Naive B cell (primary cell): ENCODE data around the gene BRI3BP. TPM values are rescaled to one million over a fixed set of nuclear protein-coding genes. Genes with fewer than 3 reads are reported as not detected.
"Not testable (repeated sequence)": the region's sequence is repeated elsewhere in the genome, so short reads cannot be mapped to it uniquely, and the experiment has no call there.

ENCODE experiments used
- ATAC-seq, 2 donors: fragments of 150-1000 bp; cut with Tn5 transposase; 2 replicates each; pipeline ENCODE4 v1.10.0; 2021; ENCODE audit warnings: low read depth in 2 of 2, mild to moderate bottlenecking in 2 of 2, moderate library complexity in 2 of 2
- DNase-seq: peaks from one replicate; pipeline ENCODE4 v3.0.0; 2022
- H3K27ac Mint-ChIP-seq, 6 donors: one replicate each; pipeline ENCODE4 v1.8.0; 2020 to 2022; ENCODE audit warnings: mild to moderate bottlenecking in 6 of 6, mixed read lengths in 6 of 6, moderate library complexity in 5 of 6, inconsistent platforms in 2 of 6
- H3K27me3 Mint-ChIP-seq, 3 donors: one replicate each; pipeline ENCODE4 v1.8.0; 2021 to 2022; ENCODE audit warnings: mixed read lengths in 3 of 3, mild to moderate bottlenecking in 1 of 3
- H3K36me3 Mint-ChIP-seq, 2 donors: one replicate each; pipeline ENCODE4 v1.8.0; 2020 to 2022; ENCODE audit warnings: mixed read lengths in 2 of 2, inconsistent platforms in 1 of 2, mild to moderate bottlenecking in 1 of 2
- H3K4me1 Mint-ChIP-seq, 3 donors: one replicate each; pipeline ENCODE4 v1.8.0; 2020 to 2022; ENCODE audit warnings: mixed read lengths in 3 of 3, inconsistent platforms in 1 of 3, mild to moderate bottlenecking in 1 of 3, moderate library complexity in 1 of 3
- H3K4me3 Mint-ChIP-seq, 8 donors: one replicate each; pipeline ENCODE4 v1.8.0; 2020 to 2022; ENCODE audit warnings: mild to moderate bottlenecking in 8 of 8, mixed read lengths in 8 of 8, moderate library complexity in 8 of 8, inconsistent platforms in 2 of 8
- H3K9me3 Mint-ChIP-seq, 7 donors: one replicate each; pipeline ENCODE4 v1.8.0; 2020 to 2022; ENCODE audit warnings: mixed read lengths in 7 of 7, mild to moderate bottlenecking in 5 of 7, inconsistent platforms in 2 of 7, moderate library complexity in 1 of 7
- polyA plus RNA-seq, 6 donors: library from polyadenylated mRNA; unstranded; fragments of 300-500 nt; fragmentation: Illumina TruSeq; gene quantifications; one replicate each; pipeline ENCODE4 v1.2.3, GENCODE V29; 2021; ENCODE audit warnings: low read depth in 6 of 6

BRI3BP gene
- polyA plus RNA-seq, 6 donors from 2014 or later: 4.0 to 12.1 (median 9.2) TPM

DNA sequence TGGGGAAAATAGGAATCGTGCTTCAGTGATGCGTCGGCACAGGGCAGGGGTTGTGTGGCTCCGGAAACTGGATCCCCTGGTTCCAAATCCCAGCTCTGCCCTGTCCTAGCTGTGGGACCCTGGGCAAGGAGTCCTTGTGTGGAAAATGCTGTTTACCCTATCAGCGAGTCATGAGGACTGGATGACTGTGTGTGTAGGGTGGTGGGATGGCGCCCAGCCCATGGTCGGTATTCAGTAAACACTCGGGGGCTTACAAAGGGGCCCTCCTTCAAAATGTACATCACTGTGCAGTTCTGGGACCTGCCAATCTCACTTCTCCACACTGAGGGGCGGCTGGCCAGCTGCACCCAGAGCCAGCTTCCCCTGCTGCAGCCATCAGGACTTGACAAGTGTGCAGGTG is 24.4 kb downstream of the BRI3BP start:
- H3K27me3 Mint-ChIP-seq: no peaks in the 10 kb centered on the region
- ATAC-seq: no peak
- H3K36me3 Mint-ChIP-seq: peaks cover 5 to 15% of the 10 kb centered on the region in 2 donors
- H3K4me1 Mint-ChIP-seq: peaks cover 0 to 8% (median 7%) of the 10 kb centered on the region in 3 donors
- no peak overlapping the region for H3K4me3 Mint-ChIP-seq
- no peak for DNase-seq
- H3K27ac Mint-ChIP-seq: peak overlapping the region in 1 of 6 donors; percentile 18
- peaks cover 0 to 2% (median 0%) of the 10 kb centered on the region in 7 donors for H3K9me3 Mint-ChIP-seq

DNA sequence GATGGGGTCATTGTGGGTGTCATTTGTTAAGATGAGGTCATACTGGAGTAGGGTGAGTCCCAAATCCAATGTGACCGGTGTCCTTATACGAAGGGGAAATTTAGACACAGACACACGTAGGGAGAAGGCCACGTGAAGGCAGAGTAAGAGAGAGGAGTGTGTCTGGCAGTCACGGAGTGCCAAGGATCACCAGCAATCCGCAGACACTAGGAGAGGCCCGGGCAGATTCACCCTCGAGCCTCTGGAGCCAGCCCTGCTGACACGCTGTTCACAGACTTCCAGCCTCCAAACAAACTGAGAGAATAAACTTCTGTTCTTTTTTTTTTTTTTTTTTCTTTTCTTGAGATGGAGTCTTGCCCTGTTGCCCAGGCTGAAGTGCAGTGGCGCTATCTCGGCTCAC is 24.9 kb downstream of the BRI3BP start:
- H3K27ac Mint-ChIP-seq: peak overlapping the region in 2 of 6 donors; percentile 29 to 56
- peaks cover 0 to 6% (median 0%) of the 10 kb centered on the region in 7 donors for H3K9me3 Mint-ChIP-seq
- no peak for ATAC-seq
- DNase-seq: no peak
- H3K4me1 Mint-ChIP-seq: peaks cover 0 to 8% (median 7%) of the 10 kb centered on the region in 3 donors
- H3K4me3 Mint-ChIP-seq: no peak overlapping the region
- no peaks in the 10 kb centered on the region for H3K27me3 Mint-ChIP-seq
- H3K36me3 Mint-ChIP-seq: peaks cover 5 to 15% of the 10 kb centered on the region in 2 donors

DNA sequence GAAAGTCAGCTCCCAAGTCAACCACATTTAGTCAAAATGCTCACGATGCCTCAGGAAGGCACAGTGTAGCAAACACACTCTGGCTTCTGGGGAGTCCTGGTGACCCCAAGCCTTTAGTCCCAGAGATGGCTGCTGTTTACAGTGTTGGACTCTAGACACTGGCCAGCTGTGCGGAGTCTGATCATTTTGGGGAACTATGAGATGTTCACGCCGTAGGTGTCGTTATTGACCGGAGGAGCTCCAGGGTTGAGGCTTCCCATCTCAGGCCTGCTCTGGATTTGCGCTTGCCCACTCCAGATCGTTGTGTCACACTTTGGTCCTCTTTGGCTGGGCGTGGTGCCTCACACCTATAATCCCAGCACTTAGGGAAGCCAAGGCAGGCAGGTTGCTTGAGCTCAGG is 27.7 kb downstream of the BRI3BP start:
- H3K4me1 Mint-ChIP-seq: peaks cover 0 to 8% (median 3%) of the 10 kb centered on the region in 3 donors
- no peak for ATAC-seq
- H3K27me3 Mint-ChIP-seq: no peaks in the 10 kb centered on the region
- peaks cover 0 to 6% (median 0%) of the 10 kb centered on the region in 7 donors for H3K9me3 Mint-ChIP-seq
- H3K4me3 Mint-ChIP-seq: peak overlapping the region in 1 of 8 donors; percentile 44
- DNase-seq: no peak
- H3K27ac Mint-ChIP-seq: no peak overlapping the region
- peaks cover 8 to 9% of the 10 kb centered on the region in 2 donors for H3K36me3 Mint-ChIP-seq

DNA sequence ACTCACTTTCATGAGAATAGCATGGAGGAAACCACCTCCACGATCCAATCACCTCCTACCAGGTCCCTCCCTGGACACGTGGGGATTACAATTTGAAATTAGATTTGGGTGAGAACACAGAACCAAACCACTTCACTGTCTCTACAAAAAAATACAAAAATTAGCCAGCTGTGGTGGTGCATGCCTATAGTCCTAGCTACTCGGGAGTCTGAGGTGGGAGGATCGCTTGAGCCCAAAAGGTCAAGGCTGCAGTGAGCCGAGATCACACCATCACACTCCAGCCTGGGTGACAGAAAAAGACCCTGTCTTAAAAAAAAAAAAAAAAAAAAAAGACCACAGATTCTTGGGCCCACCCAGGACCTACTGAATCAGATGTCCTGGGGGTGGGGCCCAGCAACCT is 28.3 kb downstream of the BRI3BP start:
- H3K36me3 Mint-ChIP-seq: peaks cover 8 to 9% of the 10 kb centered on the region in 2 donors
- peaks cover 0 to 8% (median 3%) of the 10 kb centered on the region in 3 donors for H3K4me1 Mint-ChIP-seq
- H3K27me3 Mint-ChIP-seq: no peaks in the 10 kb centered on the region
- ATAC-seq (no peak), DNase-seq (no peak)
- peaks cover 0 to 6% (median 0%) of the 10 kb centered on the region in 7 donors for H3K9me3 Mint-ChIP-seq
- H3K4me3 Mint-ChIP-seq: no peak overlapping the region
- H3K27ac Mint-ChIP-seq: no peak overlapping the region

DNA sequence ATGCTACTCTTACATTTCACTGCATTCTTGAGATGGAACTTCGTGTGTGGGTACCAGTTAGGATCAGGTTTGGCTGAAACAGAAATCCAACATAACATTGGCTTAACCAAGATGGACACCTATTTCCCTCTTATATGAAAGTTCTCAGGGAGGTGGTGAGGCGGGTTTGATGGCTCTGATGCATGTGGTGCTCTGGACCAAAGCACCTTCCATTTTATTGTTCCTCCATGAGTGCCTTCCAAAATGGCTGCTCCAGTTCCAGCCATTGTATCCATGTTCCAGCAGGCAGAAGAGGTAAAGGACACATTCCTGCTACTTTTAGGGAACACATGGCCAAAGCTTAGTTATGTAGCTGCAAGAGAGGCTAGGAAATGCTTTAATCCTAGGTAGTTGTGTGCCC is 29.6 kb downstream of the BRI3BP start:
- Mint-ChIP-seq H3K27me3 (no peaks in the 10 kb centered on the region), H3K9me3 (peaks cover 0 to 6% (median 0%) of the 10 kb centered on the region in 7 donors), H3K36me3 (peaks cover 6 to 9% of the 10 kb centered on the region in 2 donors), H3K27ac (no peak overlapping the region), H3K4me1 (peaks cover 0 to 8% (median 3%) of the 10 kb centered on the region in 3 donors), H3K4me3 (no peak overlapping the region)
- no peak for DNase-seq
- no peak for ATAC-seq

DNA sequence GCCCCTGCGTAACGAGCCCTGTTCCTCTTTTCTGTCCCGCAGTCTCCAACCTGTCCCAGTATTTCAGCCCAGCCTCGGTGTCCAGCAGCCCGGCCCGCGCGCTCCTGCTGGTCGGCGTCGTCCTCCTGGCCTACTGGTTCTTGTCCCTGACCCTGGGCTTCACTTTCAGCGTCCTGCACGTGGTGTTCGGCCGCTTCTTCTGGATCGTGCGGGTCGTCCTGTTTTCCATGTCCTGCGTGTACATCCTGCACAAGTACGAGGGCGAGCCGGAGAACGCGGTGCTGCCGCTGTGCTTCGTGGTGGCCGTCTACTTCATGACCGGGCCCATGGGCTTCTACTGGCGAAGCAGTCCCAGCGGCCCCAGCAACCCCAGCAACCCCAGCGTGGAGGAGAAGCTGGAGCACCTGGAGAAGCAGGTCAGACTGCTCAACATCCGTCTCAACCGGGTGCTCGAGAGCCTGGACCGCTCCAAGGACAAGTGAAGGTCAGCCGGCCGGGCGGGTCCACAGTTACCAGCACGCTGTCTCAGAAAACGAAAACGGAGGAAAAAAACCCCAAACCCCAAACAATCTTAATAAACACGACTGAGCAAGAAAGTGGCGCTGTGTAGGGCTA is 31.6 kb downstream of the BRI3BP start:
- peaks cover 0 to 4% (median 3%) of the 10 kb centered on the region in 3 donors for H3K4me1 Mint-ChIP-seq
- peaks cover 0 to 9% of the 10 kb centered on the region in 2 donors for H3K36me3 Mint-ChIP-seq
- H3K27ac Mint-ChIP-seq: peak overlapping the region in 3 of 6 donors; percentile 27 to 75 (median 47)
- H3K27me3 Mint-ChIP-seq: no peaks in the 10 kb centered on the region
- DNase-seq (no peak), ATAC-seq (no peak)
- H3K9me3 Mint-ChIP-seq: peaks cover 0 to 6% (median 0%) of the 10 kb centered on the region in 7 donors
- H3K4me3 Mint-ChIP-seq: no peak overlapping the region

DNA sequence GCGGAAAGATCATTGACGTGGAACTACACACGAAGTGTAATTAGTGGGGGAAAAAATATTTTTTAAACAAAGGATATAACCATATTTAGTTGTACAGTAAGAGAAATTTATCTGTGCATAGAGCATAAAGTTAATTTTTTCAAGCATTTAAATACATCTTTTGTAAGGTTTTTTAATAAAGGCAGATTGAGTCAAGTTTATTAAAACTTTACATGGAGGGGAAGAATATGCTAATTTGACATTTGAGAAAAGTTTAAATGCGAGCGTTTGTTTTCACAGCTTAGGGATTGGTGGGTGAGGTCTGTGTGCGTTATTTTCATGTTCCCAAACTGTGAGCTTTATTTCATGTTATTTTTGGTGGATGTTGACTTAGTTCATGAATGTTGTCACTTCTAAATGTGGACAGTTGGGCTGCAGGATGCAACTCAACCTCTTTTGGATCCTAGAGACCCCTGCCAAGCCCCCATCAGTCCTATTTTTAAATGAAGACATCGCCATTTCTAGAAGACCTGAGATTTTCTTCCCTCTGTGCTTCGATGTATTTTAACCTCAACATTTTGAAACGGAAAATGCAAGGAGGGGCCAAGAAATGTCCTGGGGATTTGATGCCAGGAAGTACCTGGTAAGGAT is 32.3 kb downstream of the BRI3BP start:
- H3K27ac Mint-ChIP-seq: no peak overlapping the region
- no peak overlapping the region for H3K4me3 Mint-ChIP-seq
- ATAC-seq (no peak), DNase-seq (no peak)
- H3K36me3 Mint-ChIP-seq: peaks cover 0 to 9% of the 10 kb centered on the region in 2 donors
- H3K9me3 Mint-ChIP-seq: peaks cover 0 to 6% (median 0%) of the 10 kb centered on the region in 7 donors
- no peaks in the 10 kb centered on the region for H3K27me3 Mint-ChIP-seq
- H3K4me1 Mint-ChIP-seq: peaks cover 0 to 4% (median 3%) of the 10 kb centered on the region in 3 donors

DNA sequence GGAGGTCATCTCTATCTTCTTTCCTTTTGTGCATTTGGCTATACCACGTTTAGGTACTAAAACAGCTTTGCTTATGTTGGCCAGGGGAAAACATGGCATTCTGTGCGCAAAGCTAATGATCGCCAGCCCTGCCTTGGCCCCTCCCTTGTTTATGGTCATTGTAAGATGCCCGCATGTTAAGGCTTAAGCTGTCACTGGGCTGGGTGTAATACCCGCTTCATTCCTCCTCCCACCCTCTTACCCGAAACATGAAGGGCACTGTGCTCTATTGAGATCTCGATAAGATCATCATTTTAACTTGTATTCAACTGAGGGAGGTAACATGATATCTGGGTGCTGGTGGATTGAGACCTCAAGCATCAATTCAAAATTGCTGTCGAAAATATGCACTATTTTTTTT is 34.7 kb downstream of the BRI3BP start:
- Mint-ChIP-seq H3K4me1 (peaks cover 0 to 3% (median 2%) of the 10 kb centered on the region in 3 donors), H3K4me3 (no peak overlapping the region), H3K9me3 (peaks cover 0 to 2% (median 0%) of the 10 kb centered on the region in 7 donors), H3K27ac (no peak overlapping the region), H3K27me3 (no peaks in the 10 kb centered on the region), H3K36me3 (peaks cover 0 to 9% of the 10 kb centered on the region in 2 donors)
- DNase-seq: no peak
- ATAC-seq: no peak

DNA sequence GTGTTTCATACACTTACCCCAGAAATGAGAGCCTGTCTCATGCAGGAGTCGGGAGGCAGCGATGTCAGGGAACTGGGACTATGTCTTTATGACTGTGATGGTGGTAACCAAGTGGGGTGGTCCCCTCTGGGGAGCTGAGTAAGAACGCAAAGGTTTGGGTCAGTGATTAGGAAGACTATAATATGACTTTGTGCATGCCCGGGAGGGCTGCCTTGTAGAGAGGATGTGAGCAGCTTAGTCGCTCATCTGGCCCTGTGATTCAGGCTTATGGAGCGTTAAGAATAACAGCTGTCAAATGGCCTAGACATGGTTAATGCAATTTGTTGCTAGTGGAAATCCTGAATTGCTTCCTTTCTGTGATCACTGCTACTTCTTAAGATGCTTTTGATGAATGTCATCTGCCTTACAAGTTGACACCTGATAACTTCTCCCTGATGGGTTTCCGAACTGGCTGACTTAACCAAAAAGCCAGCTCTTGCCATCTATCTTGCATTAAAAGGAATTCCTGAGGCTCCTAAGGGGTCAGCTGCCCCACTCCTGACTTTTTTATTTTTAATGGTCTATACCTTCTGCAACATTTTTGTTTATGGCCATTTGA is 36.4 kb downstream of the BRI3BP start:
- Mint-ChIP-seq H3K4me3 (no peak overlapping the region), H3K9me3 (peaks cover 0 to 3% (median under 1%) of the 10 kb centered on the region in 7 donors), H3K4me1 (peaks cover 0 to 3% (median 2%) of the 10 kb centered on the region in 3 donors), H3K27ac (peak overlapping the region in 2 of 6 donors; percentile 48), H3K36me3 (peaks cover 0 to 9% of the 10 kb centered on the region in 2 donors), H3K27me3 (no peaks in the 10 kb centered on the region)
- ATAC-seq (no peak), DNase-seq (no peak)

DNA sequence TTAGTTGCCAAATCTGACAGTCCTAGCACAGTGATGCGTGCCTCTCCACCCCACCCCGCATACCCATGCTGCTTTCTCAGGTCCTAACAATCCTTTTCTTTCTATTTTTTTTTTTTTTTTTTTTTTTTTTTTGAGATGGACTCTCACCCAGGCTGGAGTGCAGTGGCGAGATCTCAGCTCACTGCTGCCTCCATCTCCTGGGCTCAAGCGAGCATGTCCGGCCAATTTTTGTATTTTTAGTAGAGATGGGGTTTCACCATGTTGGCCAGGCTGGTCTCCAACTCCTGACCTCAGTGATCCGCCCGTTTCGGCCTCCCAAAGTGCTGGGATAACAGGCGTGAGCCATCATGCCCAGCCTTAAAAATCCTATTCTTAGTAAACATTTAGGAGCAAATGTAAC is 38.0 kb downstream of the BRI3BP start:
- H3K36me3 Mint-ChIP-seq, H3K4me3 Mint-ChIP-seq, DNase-seq, ATAC-seq, H3K9me3 Mint-ChIP-seq, H3K4me1 Mint-ChIP-seq, H3K27me3 Mint-ChIP-seq: not testable (repeated sequence)
- H3K27ac Mint-ChIP-seq: peak overlapping the region in 1 of 6 donors; percentile 47

DNA sequence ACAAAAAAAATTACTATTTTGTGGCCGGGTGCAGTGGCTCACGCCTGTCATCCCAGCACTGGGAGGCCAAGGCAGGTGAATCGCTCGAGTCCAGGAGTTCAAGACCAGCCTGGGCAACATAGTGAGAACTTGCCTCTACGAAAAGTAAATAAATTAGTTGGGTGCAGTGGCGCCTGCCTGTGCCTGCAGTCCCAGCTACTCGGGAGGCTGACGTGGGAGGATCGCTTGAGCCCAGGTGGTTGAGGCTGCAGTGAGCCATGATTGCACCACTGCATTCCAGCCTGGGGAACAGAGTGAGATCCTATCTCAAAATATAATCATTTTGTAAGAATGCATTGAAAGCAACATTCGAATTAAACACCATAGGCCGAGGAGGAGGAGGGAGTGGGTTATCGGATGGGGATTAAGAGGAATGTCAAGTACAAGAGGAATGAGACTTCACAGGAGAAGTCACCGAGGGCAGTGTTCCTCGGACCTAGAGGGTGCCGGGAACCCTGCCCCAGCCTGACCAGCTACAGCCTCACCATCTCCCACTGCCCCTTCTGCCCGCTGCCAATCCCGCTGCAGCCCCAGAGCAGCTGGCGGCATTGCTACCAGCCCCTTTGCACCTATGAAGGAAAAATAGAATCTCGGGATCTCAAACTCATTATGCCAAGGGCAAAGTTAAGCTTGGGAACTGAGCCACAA is 39.2 kb downstream of the BRI3BP start:
- no peak for ATAC-seq
- Mint-ChIP-seq H3K9me3 (peaks cover 0 to 3% (median 3%) of the 10 kb centered on the region in 7 donors), H3K27me3 (no peaks in the 10 kb centered on the region), H3K36me3 (no peaks in the 10 kb centered on the region), H3K4me3 (peak overlapping the region in 1 of 8 donors; percentile 69), H3K27ac (no peak overlapping the region), H3K4me1 (peaks cover 0 to 3% (median 2%) of the 10 kb centered on the region in 3 donors)
- no peak for DNase-seq

DNA sequence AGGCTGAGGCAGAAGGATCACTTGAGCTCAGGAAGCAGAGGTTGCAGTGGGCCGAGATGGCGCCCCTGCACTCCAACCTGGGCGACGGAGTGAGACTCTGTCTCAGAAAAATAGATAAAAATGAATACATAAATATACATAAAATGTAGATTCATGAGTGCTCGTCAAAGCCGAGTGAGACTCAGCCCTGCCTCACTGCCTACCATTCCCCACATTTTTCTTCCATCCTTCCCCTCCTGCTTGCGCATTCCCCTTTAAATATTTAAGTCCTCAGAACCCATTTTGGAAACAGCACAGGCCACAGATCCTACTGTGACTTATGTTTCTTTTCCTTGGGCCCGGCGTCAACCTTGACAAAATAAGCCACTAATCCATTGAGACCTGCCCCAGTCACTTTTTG is 39.8 kb downstream of the BRI3BP start:
- no peak overlapping the region for H3K4me3 Mint-ChIP-seq
- H3K27ac Mint-ChIP-seq: peak overlapping the region in 4 of 6 donors; percentile 0 to 87 (median 40)
- no peaks in the 10 kb centered on the region for H3K36me3 Mint-ChIP-seq
- peaks cover 0 to 3% (median 2%) of the 10 kb centered on the region in 3 donors for H3K4me1 Mint-ChIP-seq
- peaks cover 0 to 3% (median 3%) of the 10 kb centered on the region in 7 donors for H3K9me3 Mint-ChIP-seq
- DNase-seq: no peak
- no peaks in the 10 kb centered on the region for H3K27me3 Mint-ChIP-seq
- no peak for ATAC-seq

DNA sequence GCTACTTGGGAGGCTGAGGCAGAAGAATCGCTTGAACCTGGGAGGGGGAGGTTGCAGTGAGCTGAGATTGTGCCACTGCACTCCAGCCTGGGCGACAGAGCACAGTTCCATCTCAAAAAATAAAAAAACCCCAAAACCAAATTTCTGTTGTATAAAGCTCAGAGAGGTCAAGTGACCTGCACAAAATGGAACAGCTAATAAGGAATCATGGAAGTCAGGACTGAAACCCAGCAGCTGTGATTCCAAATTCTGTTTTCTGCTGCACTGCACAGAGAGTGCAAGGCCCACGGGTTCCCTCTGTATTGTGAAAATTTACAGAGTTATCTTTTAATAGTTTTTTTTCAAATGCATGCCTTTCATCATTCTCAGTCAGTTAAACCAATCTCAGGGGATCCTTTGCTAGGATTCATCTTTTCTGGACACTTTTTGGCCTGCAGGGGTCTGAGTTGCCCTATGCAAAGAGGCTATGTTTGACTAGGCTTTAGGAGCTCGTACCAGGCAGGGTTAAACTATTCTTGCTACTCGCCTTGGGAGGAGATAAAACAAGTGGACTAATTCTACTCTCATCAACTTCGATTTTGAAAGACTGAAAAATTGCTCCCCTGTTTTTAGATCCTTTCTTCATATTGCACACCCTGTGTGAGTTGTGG is 45.7 kb downstream of the BRI3BP start:
- Mint-ChIP-seq H3K36me3 (no peaks in the 10 kb centered on the region), H3K4me1 (no peaks in the 10 kb centered on the region), H3K27me3 (no peaks in the 10 kb centered on the region), H3K4me3 (no peak overlapping the region), H3K9me3 (peaks cover 0 to 3% (median 2%) of the 10 kb centered on the region in 7 donors), H3K27ac (peak overlapping the region in 1 of 6 donors; percentile 79)
- DNase-seq: no peak
- ATAC-seq: no peak
